ENCODE results near the gene BRI3. TPM values are rescaled to one million over a fixed set of nuclear protein-coding genes. Genes with fewer than 3 reads are reported as not detected.

Gene BRI3
- total and polyA plus RNA-seq, 2 of the 4 experiments (the other 2 are of a cell fraction), result 24.7 to 68.3 TPM

DNA sequence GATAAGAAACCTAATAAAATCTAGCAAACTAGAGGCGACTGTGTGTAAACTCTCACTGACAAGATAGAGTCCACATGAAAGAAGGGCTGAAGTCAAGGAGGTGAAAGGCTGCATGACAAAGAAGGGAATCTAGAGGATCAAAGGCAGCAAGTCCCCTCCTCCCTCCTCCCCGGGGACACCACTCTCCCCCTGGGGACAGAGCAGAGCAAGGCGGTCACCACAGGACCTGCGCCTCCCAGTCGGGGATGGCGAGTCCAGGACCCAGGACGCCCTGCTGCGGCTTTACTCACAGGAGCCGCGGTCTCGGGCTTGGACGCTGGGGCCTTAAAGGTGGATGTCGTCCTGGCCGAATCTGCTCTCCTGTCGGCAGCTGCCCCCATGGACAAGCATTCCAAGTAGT is 22.4 kb downstream of the BRI3 start:
- H3K36me3 ChIP-seq (ENCODE audit: control insufficient read depth, insufficient read depth, low read length), result peaks cover 13% of the 10 kb centered on the region
- no peak overlapping the region for H3K18ac ChIP-seq (ENCODE audit: low read depth, low read length)
- DNase-seq (no peak), ATAC-seq (ENCODE audit: low read depth) (no peak)
- H4K8ac ChIP-seq (ENCODE audit: low read depth in 2 of 2, low read length in 2 of 2), result no peak overlapping the region
- no peak overlapping the region for H2BK5ac ChIP-seq (ENCODE audit: low read depth, low read length, poor library complexity, severe bottlenecking)
- H3K4me2 ChIP-seq (ENCODE audit: low read depth, low read length), result no peak overlapping the region
- H3K9me3 ChIP-seq (ENCODE audit: control insufficient read depth, insufficient read depth, low read length), result no peaks in the 10 kb centered on the region
- H3K27me3 ChIP-seq (ENCODE audit: control insufficient read depth, insufficient read depth, low read length), result no peaks in the 10 kb centered on the region
- dilution Hi-C loops (cut with HindIII; ENCODE audit: low sequenced_read_pairs, unreplicated experiment), result no loop called here
- H2AFZ ChIP-seq (replicated peaks; ENCODE audit: low read length, poor library complexity), result no peak overlapping the region
- no peak overlapping the region for H2BK15ac ChIP-seq (ENCODE audit: low read depth, low read length)
- H2AK5ac ChIP-seq (ENCODE audit: low read depth, low read length), result no peak overlapping the region
- POLR2A ChIA-PET (ENCODE audit: unreplicated experiment), result no interaction called here
- CTCF ChIA-PET, result no interaction called here
- no peaks in the 10 kb centered on the region; the same call in 1 of the 2 replicates for H3K4me1 ChIP-seq (ENCODE audit: control insufficient read depth, insufficient read depth, low read length)
- no TSS peak for BruUV-seq (replicated peaks)
- H3K23ac ChIP-seq (ENCODE audit: low read depth, low read length), result no peak overlapping the region; the same call in 1 of the 2 replicates
- no peaks in the 10 kb centered on the region for H4K20me1 ChIP-seq (ENCODE audit: insufficient read depth, low read length)
- intact Hi-C loops (cut with micrococcal nuclease), result no loop called here
- H3K9me1 ChIP-seq (ENCODE audit: insufficient read depth, low read length), result peaks cover 6% of the 10 kb centered on the region
- H3K9ac ChIP-seq (ENCODE audit: low read depth, low read length), result no peak overlapping the region
- no peak overlapping the region for H2BK120ac ChIP-seq (ENCODE audit: low read depth, low read length)
- H3K4me3 ChIP-seq (ENCODE audit: insufficient read depth, low read depth, low read length), result no peak overlapping the region
- no peak overlapping the region for H3K14ac ChIP-seq (replicated peaks; ENCODE audit: low read depth, low read length)
- H3K27ac ChIP-seq (ENCODE audit: insufficient read depth, low read length), result no peak overlapping the region
- 80% methylated on average over 3 of the region's 15 CpGs; no CpG with 5 or more reads in 1 of the 2 experiments for WGBS, 2 experiments (ENCODE audit: extremely low coverage in 2 of 2, insufficient read length in 1 of 2)
- H2AK9ac ChIP-seq (replicated peaks; ENCODE audit: low read depth, low read length, poor library complexity), result no peak overlapping the region
- no peak overlapping the region for H4K91ac ChIP-seq (ENCODE audit: insufficient read depth, low read depth, low read length)
- H4K5ac ChIP-seq (ENCODE audit: low read depth, low read length), result no peak overlapping the region
- no peak overlapping the region for H2BK20ac ChIP-seq (ENCODE audit: low read depth, low read length)
- in situ Hi-C loops (cut with MboI; ENCODE audit: low sequenced_read_pairs), result loop anchor here (25.0 kb wide), 1 partner anchor 433 kb away; no protein-coding TSS in a partner anchor
- no peak overlapping the region for H3K56ac ChIP-seq (ENCODE audit: extremely low read depth, insufficient read depth, low read length)
- H3K79me1 ChIP-seq (ENCODE audit: low read depth in 1 of 2, low read length in 2 of 2), result peaks cover 4 to 11% of the 10 kb centered on the region in 2 experiments; a peak in 2 of 4 replicates
- H3K4ac ChIP-seq (ENCODE audit: low read depth, low read length), result no peak overlapping the region
- no peak for TF ChIP-seq MXI1 (IDR thresholded peaks at IDR 0.05; ENCODE audit: borderline replicate concordance, low read depth, low read length)
- TF ChIP-seq CHD1 (IDR thresholded peaks at IDR 0.05; ENCODE audit: low read depth, low read length), result no peak

All from IMR-90 (cell line).